Heart right ventricle (tissue), 16 donors: ENCODE measurements around the gene CES2. TPM values are rescaled to one million over a fixed set of nuclear protein-coding genes. Genes with fewer than 3 reads are reported as not detected.

Experiments used
- ATAC-seq, 8 donors: fragments of 200-7000 bp; cut with Tn5 transposase; one replicate each; pipeline ENCODE4 v1.9.1; 2020; ENCODE audit warnings: mild to moderate bottlenecking in 8 of 8, moderate library complexity in 8 of 8, moderate number of reproducible peaks in 1 of 8
- DNase-seq, 2 donors: peaks; one replicate each; pipeline ENCODE4 v3.0.0-alpha.2; 2020
- H3K27ac ChIP-seq, 10 donors: fragments of 200-600 bp; sonication (generic) in 2 of 10; one replicate each; pipeline versions ENCODE4 v1.5.0 to v1.8.0; 2020 to 2022; ENCODE audit warnings: mild to moderate bottlenecking in 3 of 10
- H3K27me3 ChIP-seq, 7 donors: fragments of 200-600 bp; one replicate each; pipeline ENCODE4 v1.8.0; 2021 to 2022; ENCODE audit warnings: mild to moderate bottlenecking in 2 of 7
- H3K36me3 ChIP-seq, 9 donors: fragments of 200-600 bp; sonication (generic) in 1 of 9; one replicate each; pipeline versions ENCODE4 v1.5.0 to v1.8.0; 2020 to 2022; ENCODE audit warnings: mild to moderate bottlenecking in 2 of 9
- H3K4me1 ChIP-seq, 9 donors: fragments of 200-600 bp; sonication (generic) in 1 of 9; one replicate each; pipeline versions ENCODE4 v1.5.0 to v1.8.0; 2020 to 2022; ENCODE audit warnings: mild to moderate bottlenecking in 4 of 9
- H3K4me3 ChIP-seq, 10 donors: fragments of 200-600 bp; sonication (generic) in 2 of 10; one replicate each; pipeline versions ENCODE4 v1.5.0 to v1.8.0; 2020 to 2022; ENCODE audit warnings: mild to moderate bottlenecking in 7 of 10, moderate library complexity in 2 of 10
- H3K9me3 ChIP-seq, 11 donors: fragments of 200-600 bp in 10 of 11; sonication (generic) in 2 of 11; one replicate each; pipeline versions ENCODE4 v1.5.0 to v1.8.0; 2013 to 2022; ENCODE audit warnings: mild to moderate bottlenecking in 2 of 11, control low read depth in 1 of 11, moderate library complexity in 1 of 11
- CTCF ChIP-seq, 9 donors: fragments of 200-600 bp; sonication (generic) in 2 of 9; IDR thresholded peaks; one replicate each; pipeline versions ENCODE4 v1.5.0 to v1.8.0; 2021 to 2022; ENCODE audit warnings: antibody characterized with exemption in 9 of 9, mild to moderate bottlenecking in 5 of 9, moderate library complexity in 1 of 9
- WGBS, 2 donors: extraction: QIAGEN DNeasy Blood & Tissue Kit; methylation state at CpG; one replicate each; pipeline ENCODE4 v1.1.7; 2013; ENCODE audit warnings: inconsistent platforms in 1 of 2; 5-methylcytosine and 5-hydroxymethylcytosine counted together
- intact Hi-C, 10 donors: fragments of 100-400 bp; cut with DNase I; formaldehyde crosslinking; loops; one replicate each; pipeline versions ENCODE4 v1.11.1 to v1.14.2; 2022
- polyA plus RNA-seq, 2 donors: library from polyadenylated mRNA; stranded (reverse); fragments of 200-250 nt; gene quantifications; one replicate each; pipeline ENCODE4 v1.2.3, GENCODE V29; 2013
- total RNA-seq, 10 donors: library from RNA; stranded (reverse); fragmentation: NEBNext Ultra II Directional in 3 of 10; extraction: Animal tissue kit (Norgen Biotek cat#: 25700) in 3 of 10; gene quantifications; one replicate each; pipeline versions ENCODE4 v1.2.1 to v1.2.4, GENCODE V29; 2021 to 2023
- donor health status: Arrhythmogenic right ventricular cardiomyopathy.
- donor health status: ischemic (EF 13 %, LVEDD 7.1; RV severe dilation, severe dysfunction).
- donor health status: healthy with polysubstance abuse.
- donor health status: DM: no; HTN: yes; CAD: no.
- donor health status: DM: no; HTN: no; CAD: no.
- donor health status: ischemic (EF 25% LVEDD 6.9; RV normal size, moderate dysfunction).
- donor health status: ischemic (EF 25% LVEDD 5.7; RV mildly dilated, moderate dysfunction).
- donor health status: healthy.
- donor health status: DM: yes; HTN: yes; CAD: no.
- donor health status: Ischemic cardiomyopathy.
- donor health status: ischemic (EF 35%, LVEDD 5.7; RV mildly dilated, moderate dysfunction).
- donor health status: nonischemic (EF 11% LVEDD 7.7; RV severe dilation, severe dysfunction).
- donor health status: DM: yes; HTN: yes; CAD: no.
- donor health status: PGD.
- donor health status: ischemic (EF 29% LVEDD 5.4; RV normal size, mild dysfunction).
- donor health status: nonischemic (EF 23%, LVEDD 6.1; RV moderate dilation, normal function).

The CES2 gene
- total and polyA plus RNA-seq, 12 donors, result 25.1 to 194 (median 81.5) TPM

- WGBS, 2 donors, result 95% methylated on average over 6 of the region's 6 CpGs
- Histone ChIP-seq H3K36me3 (peaks cover 0 to 44% (median 13%) of the 10 kb centered on the region in 9 donors), H3K4me1 (no peaks in the 10 kb centered on the region), H3K27me3 (no peaks in the 10 kb centered on the region), H3K9me3 (no peaks in the 10 kb centered on the region), H3K27ac (no peak overlapping the region), H3K4me3 (no peak overlapping the region)
- TF ChIP-seq CTCF (IDR thresholded peaks at IDR 0.05), result no peak
- DNase-seq, result no peak
- no peak for ATAC-seq
- intact Hi-C loops, result no loop called here
These were observed 46.4 kb upstream of the CES2 start for GRCh38 chr16:66888647-66889615.

GRCh38 chr16:66889622-66890021 lies 45.7 kb upstream of the CES2 start:
- intact Hi-C loops, result loop anchor here in 1 of 10 donors (10.0 kb wide), 1 partner anchor 65 kb away; no protein-coding TSS in a partner anchor
- no peak overlapping the region for H3K4me3 ChIP-seq
- H3K27ac ChIP-seq, result no peak overlapping the region
- no peak for TF ChIP-seq CTCF (IDR thresholded peaks at IDR 0.05)
- 45 to 54% methylated on average over 4 of the region's 4 CpGs for WGBS, 2 donors
- peaks cover 0 to 37% (median 13%) of the 10 kb centered on the region in 9 donors for H3K36me3 ChIP-seq
- no peaks in the 10 kb centered on the region for H3K4me1 ChIP-seq
- DNase-seq, result no peak
- H3K9me3 ChIP-seq, result no peaks in the 10 kb centered on the region
- H3K27me3 ChIP-seq, result no peaks in the 10 kb centered on the region
- ATAC-seq, result no peak

GRCh38 chr16:66890799-66891198 lies 44.5 kb upstream of the CES2 start:
- DNase-seq, result no peak
- Histone ChIP-seq H3K4me1 (peaks cover 0 to 10% (median 0%) of the 10 kb centered on the region in 9 donors), H3K27me3 (no peaks in the 10 kb centered on the region), H3K36me3 (peaks cover 0 to 25% (median 4%) of the 10 kb centered on the region in 9 donors), H3K4me3 (no peak overlapping the region), H3K27ac (no peak overlapping the region), H3K9me3 (no peaks in the 10 kb centered on the region)
- no peak for ATAC-seq
- WGBS, 2 donors, result 72 to 79% methylated on average over 2 of the region's 2 CpGs
- no peak for TF ChIP-seq CTCF (IDR thresholded peaks at IDR 0.05)
- intact Hi-C loops, result loop anchor here in 1 of 10 donors (10.0 kb wide), 1 partner anchor 64 kb away; no protein-coding TSS in a partner anchor

DNA sequence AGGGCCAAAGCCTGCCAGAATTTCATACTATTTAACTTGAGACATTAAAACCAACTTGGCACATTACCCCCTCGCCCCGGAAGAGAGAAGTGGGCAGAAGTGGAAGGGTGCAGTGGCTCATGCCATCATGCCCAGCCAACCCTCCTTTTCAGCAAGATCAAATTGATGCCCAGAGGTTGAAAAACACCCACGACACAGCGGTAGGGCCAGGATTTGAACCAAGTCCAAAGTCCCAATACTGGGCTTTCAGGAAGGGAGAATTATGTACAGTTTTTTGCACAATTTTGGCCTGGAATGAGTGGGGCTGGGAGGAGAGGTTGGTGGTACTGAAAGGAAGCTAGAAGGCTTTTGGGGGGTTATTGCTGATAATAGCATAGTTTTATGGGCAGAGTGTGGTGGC lies 44.0 kb upstream of the CES2 start:
- Histone ChIP-seq H3K27me3 (no peaks in the 10 kb centered on the region), H3K27ac (no peak overlapping the region), H3K4me1 (peaks cover 0 to 13% (median 0%) of the 10 kb centered on the region in 9 donors), H3K9me3 (no peaks in the 10 kb centered on the region), H3K36me3 (peaks cover 0 to 20% (median 1%) of the 10 kb centered on the region in 9 donors), H3K4me3 (no peak overlapping the region)
- TF ChIP-seq CTCF (IDR thresholded peaks at IDR 0.05), result no peak
- WGBS, 2 donors, result 91 to 97% methylated on average over 4 of the region's 4 CpGs
- ATAC-seq, result no peak
- intact Hi-C loops, result loop anchor here in 1 of 10 donors (10.0 kb wide), 1 partner anchor 63 kb away; no protein-coding TSS in a partner anchor
- no peak for DNase-seq
